HG02571 (cell line): ENCODE results near the gene MLF2.

Experiments
- ATAC-seq: cut with Tn5 transposase; IDR thresholded peaks from one replicate; pipeline ENCODE4 v1.9.1; 2021; ENCODE audit warnings: mild to moderate bottlenecking, moderate library complexity; ENCODE audit not compliant: unreplicated experiment

Gene MLF2, protein sequence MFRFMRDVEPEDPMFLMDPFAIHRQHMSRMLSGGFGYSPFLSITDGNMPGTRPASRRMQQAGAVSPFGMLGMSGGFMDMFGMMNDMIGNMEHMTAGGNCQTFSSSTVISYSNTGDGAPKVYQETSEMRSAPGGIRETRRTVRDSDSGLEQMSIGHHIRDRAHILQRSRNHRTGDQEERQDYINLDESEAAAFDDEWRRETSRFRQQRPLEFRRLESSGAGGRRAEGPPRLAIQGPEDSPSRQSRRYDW

GRCh38 chr12:6752921-6753771, at the start of gene MLF2:
MLF2 (minus strand) TSS chr12:6753141; CDS start chr12:6752334, 807 bp downstream.
- peak; percentile 92 for ATAC-seq

DNA sequence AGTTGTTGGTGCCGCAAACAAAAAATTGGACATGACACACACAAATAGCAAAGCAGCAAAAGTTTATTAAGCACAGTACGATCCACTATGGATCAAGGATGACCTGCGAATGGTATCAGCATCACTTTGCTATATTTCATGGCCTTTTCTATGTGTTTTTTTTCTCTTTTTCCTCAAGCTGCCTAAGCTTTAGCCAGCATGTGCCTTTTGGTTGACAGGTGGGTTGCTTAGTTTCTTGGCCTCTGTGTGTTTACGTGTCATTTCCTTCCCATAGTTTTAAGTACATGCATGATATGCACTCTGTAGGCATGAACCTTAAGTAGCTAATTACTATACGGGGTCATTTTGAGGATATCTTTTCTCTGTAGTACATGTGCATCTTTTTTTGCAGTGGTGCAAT, 46.2 kb upstream of the MLF2 start:
- ATAC-seq, result no peak

- ATAC-seq, result no peak
Observed at GRCh38 chr12:6796576-6796975, 43.6 kb upstream of the MLF2 start.

DNA sequence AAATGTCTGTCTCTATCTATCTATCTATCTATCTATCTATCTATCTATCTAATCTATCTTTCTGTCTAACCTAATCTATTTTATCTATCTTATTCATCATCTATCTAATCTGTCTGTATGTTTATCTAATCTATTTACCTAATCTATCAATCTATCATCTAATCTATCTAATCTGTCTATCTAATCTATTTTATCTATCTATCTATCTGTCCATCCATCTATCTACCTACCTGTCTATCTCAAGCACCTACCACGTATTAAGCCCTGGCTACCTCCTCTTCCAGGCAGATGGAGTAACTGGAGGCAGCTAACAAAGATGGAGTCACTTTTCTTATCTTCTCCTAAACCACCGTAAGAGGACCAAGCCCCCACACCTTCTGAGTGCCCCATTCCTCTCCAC, 42.1 kb upstream of the MLF2 start:
- ATAC-seq, result no peak

DNA sequence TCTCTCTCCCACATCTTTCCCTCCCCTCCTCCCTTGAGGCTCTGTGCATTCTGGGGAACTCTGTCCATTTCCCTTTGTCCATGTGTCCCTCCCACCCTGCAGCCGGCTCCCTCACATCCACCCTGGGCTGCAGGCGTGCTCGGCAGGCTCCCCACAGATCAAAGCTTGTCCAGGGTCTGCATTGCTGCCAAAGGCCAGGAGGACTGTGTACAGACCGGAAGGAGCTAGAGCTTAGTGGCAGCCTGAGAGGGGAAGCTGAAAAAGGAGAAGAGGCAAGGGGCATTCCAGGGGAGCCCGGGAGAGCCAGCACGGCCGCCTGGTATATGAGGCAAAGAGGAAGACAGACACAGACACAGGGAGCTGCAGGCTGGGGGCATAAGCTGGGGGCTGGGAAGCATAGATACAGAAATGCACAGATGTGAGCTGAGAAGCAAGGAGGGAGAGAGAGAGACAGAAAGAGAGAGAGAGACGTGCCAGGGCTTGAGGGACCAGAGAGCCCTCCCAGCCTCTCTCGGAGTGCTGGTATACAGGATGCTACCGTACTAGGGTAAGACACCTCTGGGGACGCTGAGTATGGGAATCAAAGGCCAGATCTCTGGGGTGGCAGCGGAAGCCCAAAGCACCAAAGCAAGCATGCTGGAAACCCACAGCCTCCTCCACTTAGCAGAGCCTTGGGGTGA, 39.7 kb upstream of the MLF2 start:
- no peak for ATAC-seq

GRCh38 chr12:6791931-6792520, 39.1 kb upstream of the MLF2 start:
- no peak for ATAC-seq

DNA sequence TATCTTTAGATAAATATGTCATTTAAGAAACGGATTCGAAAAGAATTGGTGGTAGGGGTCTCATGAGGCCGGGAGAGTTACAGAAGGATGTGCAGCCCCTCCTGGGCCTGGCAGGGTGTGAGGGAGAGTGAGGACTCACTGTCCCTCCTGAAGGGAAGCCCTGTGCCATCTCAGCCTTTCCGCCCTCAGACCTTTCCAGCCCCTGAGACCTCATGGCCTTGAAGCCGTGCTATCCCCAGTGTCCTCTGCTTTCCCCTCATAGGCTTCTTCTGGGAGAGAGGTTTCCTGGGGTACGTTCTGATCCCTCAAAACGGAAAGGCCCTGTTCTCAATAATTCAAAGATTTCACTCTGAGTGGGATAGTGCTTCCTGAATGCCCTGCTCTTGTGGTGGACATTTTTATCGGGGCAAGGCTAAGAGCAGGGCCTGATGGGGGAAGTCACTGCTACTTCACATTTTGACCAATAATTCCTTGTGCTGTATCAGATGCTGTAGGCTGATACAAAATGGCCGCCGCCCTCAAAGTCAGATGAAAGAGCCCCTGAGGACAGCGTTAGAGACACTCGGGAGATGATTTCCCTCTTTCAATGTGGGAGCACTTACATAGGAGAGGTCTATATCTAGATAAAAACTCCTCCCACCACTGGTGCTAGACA, 37.7 kb upstream of the MLF2 start:
- no peak for ATAC-seq

GRCh38 chr12:6788972-6789924, 36.3 kb upstream of the MLF2 start, which contains the start of gene CD4:
CD4 (plus strand) TSS chr12:6789528; CDS start chr12:6800139, 10,611 bp downstream.
- ATAC-seq, result no peak

GRCh38 chr12:6787309-6787708, 34.4 kb upstream of the MLF2 start:
- ATAC-seq, result no peak

- no peak for ATAC-seq
Observed at GRCh38 chr12:6786416-6787094, 33.6 kb upstream of the MLF2 start.

DNA sequence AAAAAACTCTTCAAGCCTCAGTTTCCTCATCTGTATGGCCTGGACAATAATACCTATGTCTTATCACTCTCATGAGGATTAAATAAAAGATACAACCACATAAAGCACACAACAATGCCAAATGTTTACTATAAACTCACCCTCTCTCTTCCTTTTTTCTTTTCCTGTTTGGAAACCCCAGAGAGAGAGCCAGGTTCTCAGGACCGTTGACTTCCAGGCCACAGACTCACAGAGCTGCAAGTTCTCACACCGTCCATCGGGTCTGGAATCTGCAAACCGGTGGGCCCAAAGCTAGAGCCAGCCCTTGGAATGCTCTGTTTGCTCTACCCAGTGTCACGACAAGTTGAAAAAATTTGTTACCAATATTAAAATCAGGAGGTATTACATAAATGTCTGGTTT, 31.8 kb upstream of the MLF2 start:
- no peak for ATAC-seq

DNA sequence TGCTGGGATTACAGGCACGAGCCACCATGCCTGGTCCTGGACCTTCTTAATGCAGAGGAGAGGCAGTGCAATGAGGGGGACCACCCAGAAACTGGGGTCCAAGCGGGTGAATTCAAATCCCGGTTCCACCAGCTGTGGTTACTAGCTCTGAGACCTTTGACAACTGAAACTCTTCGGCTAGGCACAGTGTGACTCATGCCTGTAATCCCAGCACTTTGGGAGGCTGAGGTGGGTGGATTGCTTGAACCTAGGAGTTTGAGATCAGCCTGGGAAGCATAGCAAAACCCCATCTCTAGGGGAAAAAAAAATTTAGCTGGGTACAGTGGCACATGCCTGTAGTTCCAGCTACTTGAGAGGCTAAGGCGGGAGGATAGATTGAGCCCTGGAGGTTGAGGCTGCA, 31.4 kb upstream of the MLF2 start:
- no peak for ATAC-seq

DNA sequence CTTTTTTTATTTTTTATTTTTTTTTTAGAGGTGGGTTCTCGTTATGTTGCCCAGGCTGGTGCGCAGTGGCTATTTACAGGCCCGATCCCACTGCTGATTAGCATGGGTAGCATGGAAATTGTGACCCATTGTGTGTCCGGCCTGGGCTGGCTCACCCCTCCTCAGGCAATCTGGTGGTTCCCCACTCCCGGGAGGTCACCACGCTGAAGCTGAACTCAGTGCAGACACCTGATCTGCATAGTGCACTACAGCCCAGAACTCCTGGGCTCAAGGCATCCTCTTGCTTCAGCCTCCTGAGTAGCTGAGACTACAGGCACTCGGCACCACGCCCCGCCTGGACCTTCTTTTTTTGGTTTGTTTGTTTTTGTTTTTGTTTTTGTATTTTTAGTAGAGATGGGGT, 30.9 kb upstream of the MLF2 start:
- no peak for ATAC-seq

DNA sequence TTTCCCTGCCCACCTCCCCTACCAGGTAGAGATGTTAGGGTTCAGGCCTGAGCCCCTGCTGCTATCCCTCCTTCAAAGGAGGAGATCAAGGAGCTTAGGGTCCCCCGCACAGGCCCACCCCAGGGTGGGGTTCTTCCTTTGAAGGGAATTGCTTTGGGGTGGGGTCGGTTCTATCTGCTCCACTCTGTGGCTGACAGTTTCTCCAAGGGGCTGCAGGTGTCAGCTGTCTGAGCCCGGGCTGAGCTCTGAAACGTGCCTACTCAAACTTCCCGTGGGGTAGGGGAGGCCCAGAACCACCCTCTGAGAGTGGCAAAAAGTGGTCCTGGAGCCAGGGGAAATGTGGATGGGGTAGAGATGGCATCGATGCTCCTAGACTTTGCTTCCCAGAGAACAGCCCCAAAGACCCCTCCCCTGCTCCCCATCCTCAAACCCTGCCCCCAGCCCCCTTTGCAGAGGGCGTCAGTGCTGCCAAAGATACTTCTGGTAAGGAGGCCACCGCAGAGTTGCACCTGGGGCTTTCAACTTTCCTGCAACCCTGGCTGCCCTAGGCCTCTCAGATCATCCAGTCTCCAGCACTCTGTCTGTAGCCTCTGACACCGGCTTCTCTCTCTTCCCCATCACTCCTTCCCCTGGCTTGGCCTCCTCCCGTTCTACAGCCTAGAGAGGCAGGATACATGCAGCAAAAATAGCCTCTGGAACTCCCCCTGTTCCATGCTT, 30.1 kb upstream of the MLF2 start:
- ATAC-seq, result no peak

DNA sequence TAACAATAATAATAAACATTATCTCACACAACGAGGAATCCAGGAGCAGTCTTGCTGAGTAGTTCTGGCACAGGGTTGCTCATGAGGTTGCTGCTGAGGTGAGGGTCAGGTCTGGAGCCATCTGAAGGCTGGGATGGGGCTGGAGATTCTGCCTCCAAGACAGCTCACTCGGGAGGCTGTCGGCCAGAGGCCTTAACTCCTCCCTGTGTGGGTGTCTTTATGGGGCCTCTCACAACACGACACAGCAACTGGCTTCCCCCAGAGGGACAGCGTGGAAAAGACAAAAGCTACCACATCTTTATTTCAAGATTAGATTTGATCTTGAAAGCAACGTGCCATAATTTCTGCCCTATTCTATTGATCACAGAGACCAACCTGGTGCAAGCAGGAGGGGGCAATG, 29.2 kb upstream of the MLF2 start:
- no peak for ATAC-seq

- no peak for ATAC-seq
Observed at GRCh38 chr12:6780573-6780972, 27.6 kb upstream of the MLF2 start.

- ATAC-seq, result no peak
Observed at GRCh38 chr12:6779708-6780432, 26.9 kb upstream of the MLF2 start.
